NB4 (cell line): ENCODE measurements around the gene ATP11A.

Experiments
- MYC ChIP-seq: IDR thresholded peaks from 2 replicates; pipeline ENCODE4 v1.6.1; 2011; ENCODE audit warnings: low read depth, low read length
- POLR2A ChIP-seq: IDR thresholded peaks from 2 replicates; pipeline ENCODE4 v1.6.1; 2011; ENCODE audit warnings: mild to moderate bottlenecking; ENCODE audit not compliant: insufficient read length; ENCODE audit errors: extremely low read depth
- TF ChIP-seq, protein P1 (sequence below): IDR thresholded peaks from one replicate; pipeline ENCODE4 v1.5.1; 2012; ENCODE audit warnings: low read depth, low read length
- TF ChIP-seq, protein P2 (sequence below): IDR thresholded peaks from 2 replicates; pipeline ENCODE4 v1.6.1; 2011; ENCODE audit warnings: low read depth, low read length

DNA sequence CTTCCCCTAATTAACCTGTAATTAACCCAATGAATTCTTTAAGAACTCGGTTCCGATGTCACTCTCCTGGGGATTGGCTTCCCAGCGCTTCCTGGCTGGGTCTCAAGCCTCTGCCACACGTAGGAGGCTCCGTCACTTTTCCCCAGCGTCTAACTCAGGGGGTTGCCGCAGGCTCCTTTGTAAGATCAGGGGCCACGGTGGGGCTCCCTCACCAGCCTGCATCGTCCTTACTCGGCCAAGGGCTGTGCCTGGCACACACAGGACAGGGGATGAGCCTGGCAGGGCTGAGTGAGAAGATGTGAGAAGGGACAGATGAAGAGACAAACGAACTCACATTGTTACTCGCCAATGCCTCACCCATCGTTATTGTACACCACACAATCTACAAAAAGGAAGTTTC lies 20.9 kb upstream of the ATP11A start:
- no peak for TF ChIP-seq POLR2A
- TF ChIP-seq, protein P1, sequence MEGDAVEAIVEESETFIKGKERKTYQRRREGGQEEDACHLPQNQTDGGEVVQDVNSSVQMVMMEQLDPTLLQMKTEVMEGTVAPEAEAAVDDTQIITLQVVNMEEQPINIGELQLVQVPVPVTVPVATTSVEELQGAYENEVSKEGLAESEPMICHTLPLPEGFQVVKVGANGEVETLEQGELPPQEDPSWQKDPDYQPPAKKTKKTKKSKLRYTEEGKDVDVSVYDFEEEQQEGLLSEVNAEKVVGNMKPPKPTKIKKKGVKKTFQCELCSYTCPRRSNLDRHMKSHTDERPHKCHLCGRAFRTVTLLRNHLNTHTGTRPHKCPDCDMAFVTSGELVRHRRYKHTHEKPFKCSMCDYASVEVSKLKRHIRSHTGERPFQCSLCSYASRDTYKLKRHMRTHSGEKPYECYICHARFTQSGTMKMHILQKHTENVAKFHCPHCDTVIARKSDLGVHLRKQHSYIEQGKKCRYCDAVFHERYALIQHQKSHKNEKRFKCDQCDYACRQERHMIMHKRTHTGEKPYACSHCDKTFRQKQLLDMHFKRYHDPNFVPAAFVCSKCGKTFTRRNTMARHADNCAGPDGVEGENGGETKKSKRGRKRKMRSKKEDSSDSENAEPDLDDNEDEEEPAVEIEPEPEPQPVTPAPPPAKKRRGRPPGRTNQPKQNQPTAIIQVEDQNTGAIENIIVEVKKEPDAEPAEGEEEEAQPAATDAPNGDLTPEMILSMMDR, result no peak
- TF ChIP-seq MYC, result no peak
- TF ChIP-seq, protein P2, sequence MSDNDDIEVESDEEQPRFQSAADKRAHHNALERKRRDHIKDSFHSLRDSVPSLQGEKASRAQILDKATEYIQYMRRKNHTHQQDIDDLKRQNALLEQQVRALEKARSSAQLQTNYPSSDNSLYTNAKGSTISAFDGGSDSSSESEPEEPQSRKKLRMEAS, result no peak
